Erythroblast (primary cell): ENCODE data around the gene TTLL4.

Experiments used
- GATA1 ChIP-seq: IDR thresholded peaks from 2 replicates; pipeline ENCODE4 v1.6.1; 2011; ENCODE audit warnings: low read depth, mild to moderate bottlenecking, control low read depth, low read length, moderate library complexity
- POLR2A ChIP-seq: IDR thresholded peaks from 2 replicates; pipeline ENCODE4 v1.6.1; 2011; ENCODE audit warnings: mild to moderate bottlenecking, low read length

DNA sequence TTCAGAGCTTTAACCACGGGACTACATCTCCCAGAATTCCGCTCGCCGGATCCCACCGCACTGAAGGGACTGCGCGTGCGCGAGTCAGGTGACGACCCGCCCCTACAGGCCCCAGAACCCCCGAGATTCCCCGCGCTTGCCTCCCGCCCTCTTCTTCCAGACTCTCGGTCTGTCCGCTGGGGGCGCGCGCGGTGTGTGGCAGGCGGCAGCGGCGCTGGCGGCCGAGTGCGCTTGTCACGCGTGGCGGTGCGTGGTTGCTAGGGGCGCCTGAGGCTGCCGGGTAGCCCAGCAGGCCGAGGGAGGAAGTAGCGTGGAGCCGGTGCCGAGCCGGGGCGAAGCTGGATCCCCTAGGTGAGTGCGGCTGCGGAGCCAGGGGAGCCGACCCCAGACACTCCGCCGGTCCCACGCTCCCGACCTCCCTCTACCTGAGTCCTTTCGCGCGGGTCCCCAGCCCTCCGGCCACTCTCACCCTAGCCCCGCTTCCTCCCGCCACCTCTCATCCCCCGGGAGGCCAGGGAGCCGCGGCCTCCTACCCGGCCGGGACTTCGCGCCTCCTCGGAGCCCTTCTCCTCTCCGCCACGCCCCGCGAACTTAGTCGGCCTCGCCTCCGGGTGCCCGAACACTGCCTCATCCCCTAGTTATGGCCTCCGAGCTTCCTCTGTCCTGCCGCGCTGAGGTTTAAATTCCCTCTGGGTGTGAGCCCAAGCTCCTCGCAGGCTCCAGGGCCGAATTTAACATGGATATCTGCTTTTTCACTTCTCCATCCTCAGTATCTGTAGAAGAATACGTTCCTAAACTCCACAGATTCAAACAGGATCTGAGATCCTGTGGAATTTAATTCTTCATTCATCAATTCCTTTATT lies at the start of gene TTLL4:
- peak; percentile 67 for TF ChIP-seq POLR2A
- TF ChIP-seq GATA1: no peak
